ENCODE data around the gene PIP5K1B.

Gene PIP5K1B

DNA sequence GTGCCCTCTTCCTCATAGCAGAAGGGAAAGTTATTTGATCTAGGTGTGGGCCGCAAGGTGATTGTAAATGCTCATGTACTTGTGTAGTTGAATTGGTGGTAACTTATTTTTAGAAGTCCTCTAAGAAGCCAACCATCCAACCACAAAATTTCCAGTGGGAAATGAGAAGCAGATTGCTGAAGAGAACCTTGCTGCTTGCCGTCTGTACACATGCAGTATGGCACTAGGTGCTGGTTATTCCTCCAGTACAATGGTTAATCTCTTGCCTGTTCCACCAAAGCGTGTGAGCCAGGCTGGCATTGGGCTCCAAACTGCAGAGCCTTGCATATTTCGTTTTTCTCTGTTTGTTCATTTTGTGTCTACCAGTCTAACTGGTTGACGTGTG is 28.0 kb downstream of the PIP5K1B start:
- no peak for DNase-seq (ENCODE audit: low read depth)
- H3K4me3 ChIP-seq (ENCODE audit: low read length), result no peak overlapping the region
- TF ChIP-seq CTCF (conservative IDR thresholded peaks at IDR 0.05; ENCODE audit: low read length), result no peak

DNA sequence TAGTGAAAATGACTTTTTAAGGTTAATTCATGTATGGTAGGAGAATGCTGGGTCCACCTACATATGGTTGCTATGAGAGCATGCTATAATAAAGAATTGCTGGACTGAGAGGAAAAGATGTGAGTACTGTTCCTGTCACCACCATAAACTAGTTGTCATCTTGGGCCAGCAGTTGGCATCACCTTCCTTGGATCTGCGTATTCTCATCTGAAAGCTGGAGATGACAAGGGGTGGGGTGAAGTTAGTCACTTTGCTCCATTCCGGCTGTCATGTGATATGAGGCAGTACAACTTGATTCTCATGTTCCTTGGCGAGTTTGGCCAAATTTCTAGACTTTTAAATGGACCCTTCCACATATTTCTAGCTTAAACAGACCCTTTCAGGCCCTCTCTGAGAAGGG is 33.3 kb downstream of the PIP5K1B start:
- TF ChIP-seq CTCF (conservative IDR thresholded peaks at IDR 0.05; ENCODE audit: low read length), result no peak
- no peak for DNase-seq (ENCODE audit: low read depth)
- H3K4me3 ChIP-seq (ENCODE audit: low read length), result no peak overlapping the region

GRCh38 chr9:68739621-68740174 is 34.7 kb downstream of the PIP5K1B start:
- no peak for TF ChIP-seq CTCF (conservative IDR thresholded peaks at IDR 0.05; ENCODE audit: low read length)
- no peak overlapping the region for H3K4me3 ChIP-seq (ENCODE audit: low read length)
- DNase-seq (ENCODE audit: low read depth), result no peak

DNA sequence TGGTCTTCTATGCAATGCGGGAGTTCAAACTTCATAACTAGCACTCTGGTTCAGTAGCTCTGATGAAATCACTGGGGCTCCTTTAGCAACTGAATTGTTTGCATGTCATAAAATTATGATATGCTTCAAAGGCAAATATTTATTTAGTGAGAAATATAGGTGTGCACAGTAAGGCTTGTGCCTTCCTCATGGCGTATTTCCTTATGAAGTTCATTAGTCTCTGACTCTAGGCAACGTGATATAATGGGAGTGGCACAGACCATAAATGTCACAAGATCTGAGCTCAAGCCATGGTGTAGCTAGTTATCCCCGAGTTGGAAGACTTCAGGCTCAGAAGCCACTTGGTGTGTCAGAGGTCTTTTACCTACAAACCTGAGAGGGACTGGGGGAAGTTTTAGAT is 35.5 kb downstream of the PIP5K1B start:
- no peak overlapping the region for H3K4me3 ChIP-seq (ENCODE audit: low read length)
- no peak for DNase-seq (ENCODE audit: low read depth)
- TF ChIP-seq CTCF (conservative IDR thresholded peaks at IDR 0.05; ENCODE audit: low read length), result no peak

GRCh38 chr9:68741234-68741633 is 36.2 kb downstream of the PIP5K1B start:
- DNase-seq (ENCODE audit: low read depth), result no peak
- TF ChIP-seq CTCF (conservative IDR thresholded peaks at IDR 0.05; ENCODE audit: low read length), result no peak
- no peak overlapping the region for H3K4me3 ChIP-seq (ENCODE audit: low read length)

- DNase-seq (ENCODE audit: low read depth), result no peak
- no peak overlapping the region for H3K4me3 ChIP-seq (ENCODE audit: low read length)
- TF ChIP-seq CTCF (conservative IDR thresholded peaks at IDR 0.05; ENCODE audit: low read length), result no peak
These were observed 36.8 kb downstream of the PIP5K1B start for GRCh38 chr9:68741704-68742332.

DNA sequence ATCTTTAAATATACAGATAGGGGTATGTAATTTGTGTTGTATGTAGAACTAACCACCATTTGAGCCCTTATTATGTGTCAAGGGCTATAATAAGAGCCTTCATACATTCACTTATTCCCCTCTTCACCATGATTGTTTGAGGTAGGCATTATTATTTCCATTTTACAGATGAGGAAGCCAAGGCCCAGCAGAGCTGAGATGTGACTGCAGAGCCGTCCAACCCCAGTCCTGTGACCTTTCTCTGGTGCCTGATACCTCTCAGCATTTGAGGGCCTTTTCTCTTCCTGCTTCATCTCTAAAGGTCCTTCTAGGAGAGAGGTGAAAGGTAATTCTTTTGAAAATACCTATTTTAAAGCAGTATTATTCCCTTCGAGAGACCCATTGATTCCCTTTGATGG is 37.3 kb downstream of the PIP5K1B start:
- no peak overlapping the region for H3K4me3 ChIP-seq (ENCODE audit: low read length)
- DNase-seq (ENCODE audit: low read depth), result no peak
- TF ChIP-seq CTCF (conservative IDR thresholded peaks at IDR 0.05; ENCODE audit: low read length), result no peak
